Erythroblast (primary cell): Measurements from ENCODE around the gene FMC1.

Experiments
- DNase-seq, 2 experiments: peaks; one replicate each; lab custom pipeline; 2025; lab: John Stamatoyannopoulos, UW
- GATA1 ChIP-seq: IDR thresholded peaks from 2 replicates; pipeline ENCODE4 v1.6.1; 2011; ENCODE audit warnings: low read depth, mild to moderate bottlenecking, control low read depth, low read length, moderate library complexity
- POLR2A ChIP-seq: IDR thresholded peaks from 2 replicates; pipeline ENCODE4 v1.6.1; 2011; ENCODE audit warnings: mild to moderate bottlenecking, low read length

FMC1 gene

GRCh38 chr7:139358541-139359365 lies 17.6 kb downstream of the FMC1 start:
- TF ChIP-seq GATA1 (no peak), POLR2A (no peak)
- peak; percentile 78 to 89 for DNase-seq

DNA sequence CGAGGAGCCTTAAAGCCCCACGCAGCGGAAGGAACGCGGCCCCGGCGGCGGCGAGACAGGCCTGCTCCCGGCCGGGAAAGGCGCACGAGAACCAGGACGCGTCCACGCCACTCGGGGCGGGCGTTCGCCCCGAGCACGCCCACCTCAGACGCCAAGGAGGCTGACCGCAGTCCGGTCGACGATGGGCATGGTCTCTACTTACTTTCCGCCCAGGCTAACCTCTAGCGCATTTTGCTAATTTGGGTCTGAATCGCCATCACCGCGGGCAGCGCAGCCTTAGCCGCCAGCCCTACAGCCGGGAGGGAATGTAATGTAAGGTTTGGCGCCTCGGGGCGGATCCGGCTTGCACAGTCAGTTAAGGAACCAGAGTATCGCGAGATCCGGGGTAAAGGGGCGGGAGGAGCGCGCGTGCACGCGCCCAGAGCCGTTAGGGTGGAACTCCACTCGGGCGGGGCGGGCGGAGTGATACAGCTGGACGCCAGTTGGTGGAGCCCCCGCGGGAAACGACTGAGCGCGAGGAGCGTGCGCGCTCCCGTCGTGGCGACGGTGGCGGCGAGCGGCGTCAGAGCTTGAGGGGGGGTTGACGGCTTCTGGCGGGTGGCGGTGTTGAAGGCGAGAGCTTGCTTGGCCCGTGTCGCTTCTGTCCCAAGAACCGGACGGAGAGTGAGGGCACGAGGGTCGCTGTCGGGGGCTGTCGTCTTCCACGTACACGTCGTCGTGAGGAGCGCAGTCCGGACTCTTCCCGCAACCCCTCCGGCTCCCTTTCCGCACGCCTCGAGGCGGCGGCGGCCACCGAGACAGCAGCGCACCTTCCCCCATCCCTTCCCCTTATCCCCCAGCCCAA lies 18.5 kb downstream of the FMC1 start, which contains the start of gene LUC7L2:
LUC7L2 (plus strand) TSS at position 529 of the 844 bp plus-strand sequence. CDS start 368 bp downstream, outside the sequence.
- TF ChIP-seq GATA1 (no peak), POLR2A (peak; percentile 99)
- DNase-seq, result peak; percentile 99

GRCh38 chr7:139360210-139360947 lies 19.2 kb downstream of the FMC1 start:
- DNase-seq, result peak; percentile 97 to 98
- no peak for TF ChIP-seq GATA1
- TF ChIP-seq POLR2A, result peak; percentile 66

- TF ChIP-seq GATA1, result no peak
- peak in 1 of 2 experiments; percentile 66 for DNase-seq
These were observed 19.8 kb downstream of the FMC1 start for GRCh38 chr7:139360948-139361307.

DNA sequence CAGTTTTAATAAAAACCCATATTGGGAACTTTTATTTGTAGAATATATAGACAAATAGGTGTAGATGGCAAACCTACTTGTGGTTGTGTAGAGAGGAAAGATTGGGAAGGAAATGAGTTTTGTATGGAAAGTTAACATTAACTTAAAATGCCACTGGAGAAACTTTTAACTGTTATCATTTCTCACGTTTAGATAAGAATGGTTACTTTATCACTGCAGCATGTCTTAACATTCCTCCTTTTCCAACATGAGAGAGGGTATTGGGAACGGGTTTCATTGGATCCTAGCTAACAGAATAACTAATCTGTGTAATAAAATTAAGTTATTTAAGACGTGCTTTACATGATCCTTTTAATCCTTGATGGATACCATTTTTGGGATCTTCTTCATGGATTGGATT lies 20.4 kb downstream of the FMC1 start:
- TF ChIP-seq GATA1 (no peak), POLR2A (no peak)
- peak; percentile 30 to 52 for DNase-seq

DNA sequence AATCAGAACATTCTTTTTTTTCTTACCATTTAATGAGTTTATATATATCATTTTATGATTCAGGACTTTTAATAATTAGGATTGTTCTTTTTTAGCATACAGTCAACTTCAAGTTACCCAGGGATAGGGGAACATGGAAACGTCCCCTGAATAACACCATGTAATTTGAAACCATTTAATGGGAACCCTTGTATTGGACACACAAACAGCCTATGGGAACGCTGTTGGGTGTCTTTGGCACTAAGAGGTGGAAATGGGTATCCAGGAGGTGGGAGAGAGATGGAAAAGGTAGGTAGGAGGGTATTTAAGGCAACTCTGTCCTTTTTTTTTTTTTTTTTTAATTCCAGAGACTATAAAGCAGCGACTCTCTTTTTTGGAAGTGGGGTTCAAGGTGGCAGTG lies 21.2 kb downstream of the FMC1 start:
- TF ChIP-seq GATA1, result no peak
- TF ChIP-seq POLR2A, result no peak
- DNase-seq, result no peak

- no peak for DNase-seq
- TF ChIP-seq POLR2A (no peak), GATA1 (no peak)
These were observed 21.8 kb downstream of the FMC1 start for GRCh38 chr7:139362981-139363380.

DNA sequence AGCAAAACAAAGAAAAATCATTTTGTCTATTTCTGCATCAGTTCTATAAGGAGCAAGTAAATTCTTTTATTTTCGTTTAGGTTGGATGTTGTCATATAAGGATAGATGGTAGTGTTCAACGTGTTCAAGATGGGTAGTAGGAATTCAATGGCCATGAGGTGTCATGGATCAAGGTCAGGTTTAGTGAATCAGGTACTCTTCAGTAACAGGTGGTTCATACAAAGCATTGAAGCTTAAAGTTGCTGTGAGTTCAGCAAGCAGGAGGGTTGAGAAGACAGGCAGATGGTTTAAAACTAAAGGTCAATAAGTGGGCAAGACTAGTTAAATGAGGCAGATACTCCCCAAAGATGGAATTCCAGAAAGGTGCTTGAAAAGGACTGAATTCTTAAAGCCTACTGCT lies 24.2 kb downstream of the FMC1 start:
- TF ChIP-seq POLR2A, result no peak
- TF ChIP-seq GATA1, result no peak

GRCh38 chr7:139366400-139366799 lies 25.3 kb downstream of the FMC1 start:
- no peak for DNase-seq
- no peak for TF ChIP-seq POLR2A
- no peak for TF ChIP-seq GATA1

More for the DNA sequence above, 24.2 kb downstream of the FMC1 start:
- DNase-seq, result no peak

DNA sequence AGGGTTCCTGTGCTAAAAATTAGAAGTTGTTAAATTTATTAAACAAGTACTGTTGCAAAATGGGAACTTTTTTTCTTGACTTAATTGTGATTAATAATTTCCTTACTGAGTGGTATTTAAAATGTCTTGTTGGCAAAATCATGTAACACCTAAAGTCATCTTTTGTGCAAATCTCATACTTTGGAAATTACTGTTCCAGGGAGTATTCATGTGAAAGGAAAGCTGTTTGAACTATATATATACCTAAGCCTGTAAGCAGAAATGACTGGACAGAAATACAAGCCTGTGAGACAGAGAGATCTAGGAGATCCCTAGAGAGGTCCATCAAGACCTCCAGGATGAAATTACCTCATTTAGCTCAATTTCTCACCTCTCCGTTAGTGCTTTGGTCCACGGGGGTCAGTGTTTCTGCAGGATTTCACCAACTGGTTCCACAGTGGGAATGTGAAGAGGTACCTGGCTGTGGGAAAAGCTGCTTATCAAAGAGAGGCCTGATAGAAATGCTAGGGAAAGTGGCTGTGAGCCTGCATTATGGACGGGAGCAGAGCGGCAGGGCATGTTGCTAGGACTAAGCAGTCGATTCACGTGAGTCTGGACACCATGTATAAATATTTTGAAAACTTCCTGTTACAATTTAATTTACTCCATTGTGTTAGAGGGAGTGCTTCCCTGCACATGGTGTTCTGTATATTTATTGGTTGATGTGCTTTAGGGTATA lies 26.5 kb downstream of the FMC1 start:
- no peak for DNase-seq
- TF ChIP-seq POLR2A, result no peak
- TF ChIP-seq GATA1, result no peak

DNA sequence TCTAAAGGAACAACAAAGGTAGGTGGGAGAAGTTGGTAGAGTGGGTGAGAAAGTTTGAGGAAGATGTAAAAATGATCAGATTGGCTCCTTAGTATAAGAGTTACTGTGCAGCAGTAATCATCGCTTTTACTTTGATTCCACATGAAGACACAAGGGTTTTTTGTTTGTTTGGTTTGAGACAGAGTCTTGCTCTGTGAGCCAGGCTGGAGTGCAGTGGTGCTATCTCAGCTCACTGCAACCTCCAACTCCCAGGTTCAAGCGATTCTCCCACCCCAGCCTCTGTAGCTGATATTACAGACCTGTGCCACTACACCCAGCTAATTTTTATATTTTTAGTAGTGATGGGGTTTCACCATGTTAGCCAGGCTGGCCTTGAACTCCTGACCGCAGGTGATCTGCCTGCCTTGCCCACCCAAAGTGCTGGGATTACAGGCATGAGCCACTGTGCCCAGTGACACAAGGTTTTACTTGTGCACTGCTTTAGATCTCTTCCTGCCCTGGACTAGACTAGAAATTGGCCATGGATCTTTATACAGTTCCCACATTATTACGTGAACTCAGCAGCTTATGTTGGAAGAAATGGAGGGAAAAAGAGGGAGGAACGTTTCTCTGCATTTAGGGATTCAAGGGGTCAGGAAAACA lies 29.3 kb downstream of the FMC1 start:
- TF ChIP-seq GATA1 (no peak), POLR2A (no peak)
- no peak for DNase-seq

DNA sequence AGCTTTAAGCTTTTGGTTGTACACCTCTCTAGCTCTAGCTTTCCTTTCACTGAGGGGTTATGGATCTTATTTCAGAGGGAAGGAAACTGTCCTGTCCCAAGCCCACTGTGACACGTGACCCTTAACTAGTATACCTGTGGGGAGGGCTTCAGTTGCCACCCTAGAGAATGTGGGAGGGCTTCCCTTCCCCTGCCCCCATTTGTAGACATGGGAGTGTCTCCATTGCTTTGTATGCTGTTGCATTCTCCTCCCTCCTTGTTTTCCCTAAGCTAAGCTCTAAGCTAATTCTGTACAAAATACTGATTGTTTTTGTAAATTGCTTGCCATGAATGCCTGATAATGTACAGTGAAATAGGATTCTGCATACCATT lies 29.8 kb downstream of the FMC1 start:
- TF ChIP-seq GATA1, result no peak
- TF ChIP-seq POLR2A, result no peak
- DNase-seq, result no peak

GRCh38 chr7:139374246-139374645 lies 33.1 kb downstream of the FMC1 start:
- TF ChIP-seq GATA1, result no peak
- TF ChIP-seq POLR2A, result no peak
- DNase-seq, result no peak
